Endothelial cell of umbilical vein (primary cell): ENCODE measurements around the gene RAD51B. TPM values are rescaled to one million over a fixed set of nuclear protein-coding genes. Genes with fewer than 3 reads are reported as not detected.

Source experiments
- BruUV-seq: library from RNA; stranded (reverse); fragments of 400-500 nt; replicated peaks from 2 replicates; lab custom pipeline; 2021; lab: Mats Ljungman, UMichigan
- CTCF ChIA-PET: fragments of 300-600, 350-600 bp; sonication (Branson Sonifier 250); formaldehyde crosslinking; loops from one replicate; lab custom pipeline; 2021; ENCODE audit warnings: antibody characterized with exemption, inconsistent platforms; lab: Charles Lee
- POLR2A ChIA-PET: fragments of 300-600, 350-600 bp; sonication (Branson Sonifier 250); formaldehyde crosslinking; loops from one replicate; lab custom pipeline; 2021; ENCODE audit warnings: antibody characterized with exemption, inconsistent platforms; lab: Charles Lee
- DNase-seq: peaks from one replicate; pipeline ENCODE4 v3.0.0-alpha.2; 2011; ENCODE audit warnings: low read depth, low spot score
- FAIRE-seq: peaks from 2 replicates; lab custom pipeline; 2011; peaks lifted over from hg19 to GRCh38; lab: Jason Lieb, UNC
- H2AFZ ChIP-seq: 2 replicates; pipeline ENCODE4 v1.6.0; 2012; ENCODE audit warnings: low read depth, low read length, control low read depth, inconsistent platforms
- H3K27ac ChIP-seq: 2 replicates; pipeline ENCODE4 v1.5.1; 2011; ENCODE audit warnings: low read depth, mild to moderate bottlenecking, control low read depth, low read length, moderate library complexity; ENCODE audit not compliant: insufficient read depth
- H3K27me3 ChIP-seq, 2 experiments: 2 replicates each; pipeline versions ENCODE4 v1.6.0 to v1.6.1; 2011; ENCODE audit warnings: low read length in 2 of 2, mixed read lengths in 1 of 2; ENCODE audit not compliant: control insufficient read depth in 2 of 2, insufficient read depth in 2 of 2
- H3K36me3 ChIP-seq, 2 experiments: 2 replicates in 1 of 2; 3 replicates in 1 of 2; pipeline ENCODE4 v1.5.1; 2011; ENCODE audit warnings: low read length in 2 of 2, mild to moderate bottlenecking in 1 of 2, moderate library complexity in 1 of 2; ENCODE audit not compliant: control insufficient read depth in 2 of 2, insufficient read depth in 2 of 2; ENCODE audit errors: extremely low read depth in 1 of 2
- H3K4me1 ChIP-seq: 3 replicates; pipeline ENCODE4 v1.5.1; 2011; ENCODE audit warnings: mild to moderate bottlenecking, low read length; ENCODE audit not compliant: control insufficient read depth, insufficient read depth; ENCODE audit errors: extremely low read depth
- H3K4me2 ChIP-seq: 2 replicates; pipeline ENCODE4 v1.6.1; 2011; ENCODE audit warnings: low read length, control low read depth, mixed read lengths; ENCODE audit not compliant: insufficient read depth
- H3K4me3 ChIP-seq, 3 experiments: fragments of 200-600 bp in 1 of 3; sonication (generic), shearing (Covaris generic) in 1 of 3; replicated peaks in 1 of 3; 2 replicates each; pipeline ENCODE4 v1.5.1; 2011 to 2016; ENCODE audit warnings: control low read depth in 3 of 3, low read length in 3 of 3, mild to moderate bottlenecking in 2 of 3, inconsistent platforms in 1 of 3, low read depth in 1 of 3, moderate library complexity in 1 of 3; ENCODE audit not compliant: insufficient read depth in 1 of 3
- H3K79me2 ChIP-seq: 2 replicates; pipeline ENCODE4 v1.6.0; 2012; ENCODE audit warnings: low read length, inconsistent platforms; ENCODE audit not compliant: control insufficient read depth, insufficient read depth
- H3K9ac ChIP-seq: replicated peaks from 2 replicates; pipeline ENCODE3; 2011; ENCODE audit warnings: low read length, control low read depth; ENCODE audit not compliant: insufficient read depth; ENCODE audit errors: extremely low read depth
- H3K9me1 ChIP-seq: replicated peaks from 3 replicates; pipeline ENCODE4 v1.6.0; 2011; ENCODE audit warnings: mild to moderate bottlenecking, low read length; ENCODE audit not compliant: control insufficient read depth, insufficient read depth; ENCODE audit errors: extremely low read depth
- H3K9me3 ChIP-seq: replicated peaks from 2 replicates; pipeline ENCODE4 v1.5.1; 2012; ENCODE audit warnings: low read length, inconsistent platforms; ENCODE audit not compliant: control insufficient read depth, insufficient read depth
- H4K20me1 ChIP-seq: replicated peaks from 2 replicates; pipeline ENCODE3; 2011; ENCODE audit warnings: mild to moderate bottlenecking, low read length; ENCODE audit not compliant: control insufficient read depth, insufficient read depth; ENCODE audit errors: extremely low read depth
- EZH2 ChIP-seq: IDR thresholded peaks from 2 replicates; pipeline ENCODE4 v1.6.1; 2012; ENCODE audit warnings: borderline replicate concordance, low read depth, mild to moderate bottlenecking, moderate library complexity, low read length, inconsistent platforms; ENCODE audit not compliant: severe bottlenecking
- FOS ChIP-seq: IDR thresholded peaks from 2 replicates; pipeline ENCODE4 v1.6.1; 2011; ENCODE audit warnings: mild to moderate bottlenecking, low read length, moderate library complexity, borderline replicate concordance; ENCODE audit not compliant: insufficient read depth
- GATA2 ChIP-seq: IDR thresholded peaks from 2 replicates; pipeline ENCODE4 v1.7.0; 2011; ENCODE audit warnings: low read depth, mild to moderate bottlenecking, moderate library complexity, mixed read lengths, low read length; ENCODE audit not compliant: insufficient read length, insufficient read depth
- JUN ChIP-seq: IDR thresholded peaks from 2 replicates; pipeline ENCODE4 v1.6.1; 2011; ENCODE audit warnings: borderline replicate concordance, low read depth; ENCODE audit not compliant: insufficient read length, insufficient read depth
- MYC ChIP-seq: IDR thresholded peaks from one replicate; pipeline ENCODE4 v1.6.1; 2011; ENCODE audit warnings: mild to moderate bottlenecking, low read depth, low read length
- POLR2A ChIP-seq: IDR thresholded peaks from 2 replicates; pipeline ENCODE4 v1.6.1; 2012; ENCODE audit warnings: low read depth, mild to moderate bottlenecking, control low read depth, low read length
- POLR2AphosphoS5 ChIP-seq: IDR thresholded peaks from 2 replicates; pipeline ENCODE4 v1.6.1; 2012; ENCODE audit warnings: low read depth, mild to moderate bottlenecking, control low read depth, low read length, moderate library complexity; ENCODE audit not compliant: insufficient read depth
- dilution Hi-C: fragments of 300-500 bp; cut with MboI; formaldehyde crosslinking; loops from one replicate; pipeline ENCODE4 v1.15.0; 2019; ENCODE audit warnings: low sequenced_read_pairs; ENCODE audit not compliant: extremely low pct_ligation_motif_present
- intact Hi-C: fragments of 100-400 bp; cut with micrococcal nuclease; formaldehyde crosslinking; loops from one replicate; pipeline ENCODE4 v1.10.0; 2022
- polyA plus RNA-seq, 4 experiments: library from polyadenylated mRNA; depleted of rRNA in 3 of 4; stranded (reverse) in 3 of 4; unstranded in 1 of 4; fragments of >200 nt; gene quantifications; 2 replicates each; pipeline versions ENCODE4 v1.2.1 to v1.2.3, GENCODE V29; 2011 to 2012; ENCODE audit warnings: missing spikeins in 1 of 4
- total RNA-seq: library from RNA; stranded (reverse); gene quantifications from 2 replicates; pipeline ENCODE4 v1.2.3, GENCODE V29; 2021
- TF ChIP-seq, protein P1 (sequence below): IDR thresholded peaks from 2 replicates; pipeline ENCODE4 v1.6.1; 2011; ENCODE audit not compliant: insufficient read depth, insufficient read length
- TF ChIP-seq, protein P2 (sequence below), 2 donors: IDR thresholded peaks; 1 replicate in 1 of 2; 2 replicates in 1 of 2; pipeline ENCODE4 v1.5.1; 2011; ENCODE audit warnings: low read length in 2 of 2, mild to moderate bottlenecking in 2 of 2, moderate library complexity in 2 of 2, control low read depth in 1 of 2, inconsistent platforms in 1 of 2, low read depth in 1 of 2; ENCODE audit not compliant: insufficient read depth in 1 of 2; ENCODE audit errors: extremely low read depth in 1 of 2

The RAD51B gene
- total and polyA plus RNA-seq, 2 donors (not counting 3 experiments of a cell fraction or from before 2014, with no cell fraction given) = 3.9 to 19.0 TPM

DNA sequence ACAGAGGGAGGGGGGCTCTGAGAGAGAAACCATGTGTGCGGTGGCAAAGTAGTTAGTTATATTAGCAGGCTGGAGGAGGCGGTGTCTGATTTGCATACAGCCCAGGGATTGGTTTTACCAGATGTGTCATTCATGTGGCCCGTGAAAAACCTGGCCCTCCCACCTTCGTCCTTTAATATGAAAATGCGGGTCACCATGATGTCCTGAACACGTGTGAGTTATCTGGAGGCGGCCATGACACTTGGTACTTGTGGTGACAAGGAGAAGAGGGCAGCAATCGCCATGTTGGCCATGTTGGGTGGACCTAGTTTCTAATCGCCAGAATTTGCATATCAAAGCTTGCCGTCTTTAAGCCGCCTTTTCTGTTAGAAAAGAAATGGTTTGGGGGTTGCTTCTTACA is 108.8 kb downstream of the RAD51B start:
- H3K9me3 ChIP-seq = no peaks in the 10 kb centered on the region
- dilution Hi-C loops (loop anchor here (25.0 kb wide), 1 partner anchor 884 kb away; no protein-coding TSS in a partner anchor), intact Hi-C loops (no loop called here)
- H3K27ac ChIP-seq = no peak overlapping the region
- no TSS peak for BruUV-seq
- no peak for DNase-seq
- ChIA-PET CTCF (interaction anchor here (2.2 kb wide), 1 partner anchor 916 kb away, joined by 5 read pairs; no protein-coding TSS in a partner anchor), POLR2A (no interaction called here)
- H3K36me3 ChIP-seq = no peaks in the 10 kb centered on the region
- no peak overlapping the region for H2AFZ ChIP-seq
- H3K27me3 ChIP-seq = no peaks in the 10 kb centered on the region
- no peak for TF ChIP-seq EZH2
- TF ChIP-seq GATA2 = no peak
- no peak for TF ChIP-seq POLR2A
- TF ChIP-seq JUN = no peak
- TF ChIP-seq FOS = no peak
- TF ChIP-seq, protein P1, sequence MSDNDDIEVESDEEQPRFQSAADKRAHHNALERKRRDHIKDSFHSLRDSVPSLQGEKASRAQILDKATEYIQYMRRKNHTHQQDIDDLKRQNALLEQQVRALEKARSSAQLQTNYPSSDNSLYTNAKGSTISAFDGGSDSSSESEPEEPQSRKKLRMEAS = no peak
- TF ChIP-seq, protein P2, sequence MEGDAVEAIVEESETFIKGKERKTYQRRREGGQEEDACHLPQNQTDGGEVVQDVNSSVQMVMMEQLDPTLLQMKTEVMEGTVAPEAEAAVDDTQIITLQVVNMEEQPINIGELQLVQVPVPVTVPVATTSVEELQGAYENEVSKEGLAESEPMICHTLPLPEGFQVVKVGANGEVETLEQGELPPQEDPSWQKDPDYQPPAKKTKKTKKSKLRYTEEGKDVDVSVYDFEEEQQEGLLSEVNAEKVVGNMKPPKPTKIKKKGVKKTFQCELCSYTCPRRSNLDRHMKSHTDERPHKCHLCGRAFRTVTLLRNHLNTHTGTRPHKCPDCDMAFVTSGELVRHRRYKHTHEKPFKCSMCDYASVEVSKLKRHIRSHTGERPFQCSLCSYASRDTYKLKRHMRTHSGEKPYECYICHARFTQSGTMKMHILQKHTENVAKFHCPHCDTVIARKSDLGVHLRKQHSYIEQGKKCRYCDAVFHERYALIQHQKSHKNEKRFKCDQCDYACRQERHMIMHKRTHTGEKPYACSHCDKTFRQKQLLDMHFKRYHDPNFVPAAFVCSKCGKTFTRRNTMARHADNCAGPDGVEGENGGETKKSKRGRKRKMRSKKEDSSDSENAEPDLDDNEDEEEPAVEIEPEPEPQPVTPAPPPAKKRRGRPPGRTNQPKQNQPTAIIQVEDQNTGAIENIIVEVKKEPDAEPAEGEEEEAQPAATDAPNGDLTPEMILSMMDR (IDR thresholded peaks at IDR 0.05; ENCODE audit: extremely low read depth in 1 of 2, insufficient read depth in 1 of 2, low read depth in 1 of 2, low read length in 2 of 2) = no peak
- TF ChIP-seq MYC = no peak
- no peak for TF ChIP-seq POLR2AphosphoS5
- H3K9ac ChIP-seq = no peak overlapping the region
- H4K20me1 ChIP-seq = no peaks in the 10 kb centered on the region
- FAIRE-seq = no peak
- no peaks in the 10 kb centered on the region for H3K9me1 ChIP-seq
- no peak overlapping the region for H3K4me2 ChIP-seq
- no peaks in the 10 kb centered on the region for H3K79me2 ChIP-seq
- H3K4me1 ChIP-seq = peaks cover 4% of the 10 kb centered on the region
- H3K4me3 ChIP-seq = no peak overlapping the region
